ENCODE results near the gene PLET1.

PLET1 gene

DNA sequence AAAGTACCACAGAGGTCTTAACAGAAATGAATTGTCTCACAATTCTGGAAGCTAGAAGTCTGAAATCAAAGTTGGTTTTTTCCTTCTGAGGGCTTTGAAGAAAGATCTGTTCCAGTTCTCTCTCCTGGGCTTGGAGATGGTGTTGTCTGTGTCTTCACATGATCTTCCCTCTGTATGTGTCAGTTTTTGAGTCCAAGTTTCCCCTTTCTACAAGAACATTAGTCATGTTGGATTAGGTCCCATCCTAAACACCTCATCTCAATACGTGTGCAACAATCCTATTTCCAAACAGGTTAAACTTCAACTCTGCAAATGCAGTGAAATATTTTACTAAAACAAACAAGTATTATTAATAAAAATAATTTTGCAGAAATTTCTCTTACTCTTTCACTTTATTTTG lies 37.5 kb downstream of the PLET1 start:
- Histone ChIP-seq H3K27me3 (ENCODE audit: insufficient read depth, poor library complexity, severe bottlenecking) (no peaks in the 10 kb centered on the region), H3K27ac (replicated peaks) (no peak overlapping the region), H3K4me3 (replicated peaks; ENCODE audit: insufficient read depth, low read length) (no peak overlapping the region)
- no peak for TF ChIP-seq SPI1 (IDR thresholded peaks at IDR 0.05; ENCODE audit: borderline replicate concordance, low read depth)
- TF ChIP-seq, protein P1, sequence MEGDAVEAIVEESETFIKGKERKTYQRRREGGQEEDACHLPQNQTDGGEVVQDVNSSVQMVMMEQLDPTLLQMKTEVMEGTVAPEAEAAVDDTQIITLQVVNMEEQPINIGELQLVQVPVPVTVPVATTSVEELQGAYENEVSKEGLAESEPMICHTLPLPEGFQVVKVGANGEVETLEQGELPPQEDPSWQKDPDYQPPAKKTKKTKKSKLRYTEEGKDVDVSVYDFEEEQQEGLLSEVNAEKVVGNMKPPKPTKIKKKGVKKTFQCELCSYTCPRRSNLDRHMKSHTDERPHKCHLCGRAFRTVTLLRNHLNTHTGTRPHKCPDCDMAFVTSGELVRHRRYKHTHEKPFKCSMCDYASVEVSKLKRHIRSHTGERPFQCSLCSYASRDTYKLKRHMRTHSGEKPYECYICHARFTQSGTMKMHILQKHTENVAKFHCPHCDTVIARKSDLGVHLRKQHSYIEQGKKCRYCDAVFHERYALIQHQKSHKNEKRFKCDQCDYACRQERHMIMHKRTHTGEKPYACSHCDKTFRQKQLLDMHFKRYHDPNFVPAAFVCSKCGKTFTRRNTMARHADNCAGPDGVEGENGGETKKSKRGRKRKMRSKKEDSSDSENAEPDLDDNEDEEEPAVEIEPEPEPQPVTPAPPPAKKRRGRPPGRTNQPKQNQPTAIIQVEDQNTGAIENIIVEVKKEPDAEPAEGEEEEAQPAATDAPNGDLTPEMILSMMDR (IDR thresholded peaks at IDR 0.05; ENCODE audit: insufficient read depth, low read length): no peak
- TF ChIP-seq, protein P2, sequence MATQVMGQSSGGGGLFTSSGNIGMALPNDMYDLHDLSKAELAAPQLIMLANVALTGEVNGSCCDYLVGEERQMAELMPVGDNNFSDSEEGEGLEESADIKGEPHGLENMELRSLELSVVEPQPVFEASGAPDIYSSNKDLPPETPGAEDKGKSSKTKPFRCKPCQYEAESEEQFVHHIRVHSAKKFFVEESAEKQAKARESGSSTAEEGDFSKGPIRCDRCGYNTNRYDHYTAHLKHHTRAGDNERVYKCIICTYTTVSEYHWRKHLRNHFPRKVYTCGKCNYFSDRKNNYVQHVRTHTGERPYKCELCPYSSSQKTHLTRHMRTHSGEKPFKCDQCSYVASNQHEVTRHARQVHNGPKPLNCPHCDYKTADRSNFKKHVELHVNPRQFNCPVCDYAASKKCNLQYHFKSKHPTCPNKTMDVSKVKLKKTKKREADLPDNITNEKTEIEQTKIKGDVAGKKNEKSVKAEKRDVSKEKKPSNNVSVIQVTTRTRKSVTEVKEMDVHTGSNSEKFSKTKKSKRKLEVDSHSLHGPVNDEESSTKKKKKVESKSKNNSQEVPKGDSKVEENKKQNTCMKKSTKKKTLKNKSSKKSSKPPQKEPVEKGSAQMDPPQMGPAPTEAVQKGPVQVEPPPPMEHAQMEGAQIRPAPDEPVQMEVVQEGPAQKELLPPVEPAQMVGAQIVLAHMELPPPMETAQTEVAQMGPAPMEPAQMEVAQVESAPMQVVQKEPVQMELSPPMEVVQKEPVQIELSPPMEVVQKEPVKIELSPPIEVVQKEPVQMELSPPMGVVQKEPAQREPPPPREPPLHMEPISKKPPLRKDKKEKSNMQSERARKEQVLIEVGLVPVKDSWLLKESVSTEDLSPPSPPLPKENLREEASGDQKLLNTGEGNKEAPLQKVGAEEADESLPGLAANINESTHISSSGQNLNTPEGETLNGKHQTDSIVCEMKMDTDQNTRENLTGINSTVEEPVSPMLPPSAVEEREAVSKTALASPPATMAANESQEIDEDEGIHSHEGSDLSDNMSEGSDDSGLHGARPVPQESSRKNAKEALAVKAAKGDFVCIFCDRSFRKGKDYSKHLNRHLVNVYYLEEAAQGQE (IDR thresholded peaks at IDR 0.05; ENCODE audit: insufficient replicate concordance, low read depth): no peak
- TF ChIP-seq POLR2AphosphoS5 (IDR thresholded peaks at IDR 0.05; ENCODE audit: low read depth): no peak
- no peak for TF ChIP-seq GABPA (IDR thresholded peaks at IDR 0.05; ENCODE audit: low read depth)
- no peak for DNase-seq (ENCODE audit: low read depth in 1 of 2, low spot score in 1 of 2)

DNA sequence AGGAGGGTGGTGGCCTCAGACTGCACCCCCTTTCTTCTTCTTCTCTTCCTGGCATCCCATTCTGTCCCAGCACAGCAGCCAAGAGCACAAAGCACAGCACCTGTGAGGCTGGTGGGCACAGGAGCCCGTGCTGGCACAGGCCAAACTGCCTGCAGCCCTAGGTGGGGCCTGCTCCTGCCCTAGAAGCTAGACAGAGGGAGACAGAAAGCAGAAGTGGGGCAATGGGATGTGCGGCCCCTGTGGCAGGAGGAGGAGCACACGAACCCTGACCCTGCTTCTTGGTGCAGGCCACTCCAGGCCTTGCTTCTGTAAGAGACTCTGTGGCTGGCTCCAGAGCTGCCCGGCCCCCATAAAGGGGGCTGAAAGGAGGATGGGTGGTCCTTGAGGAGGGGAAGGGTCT lies 38.4 kb downstream of the PLET1 start:
- DNase-seq (ENCODE audit: low read depth in 1 of 2, low spot score in 1 of 2): peak in 1 of 2 experiments; percentile 54
- no peaks in the 10 kb centered on the region for H3K27me3 ChIP-seq (ENCODE audit: insufficient read depth, poor library complexity, severe bottlenecking)
- no peak overlapping the region for H3K27ac ChIP-seq (replicated peaks)
- H3K4me3 ChIP-seq (replicated peaks; ENCODE audit: insufficient read depth, low read length): no peak overlapping the region
- TF ChIP-seq SPI1 (IDR thresholded peaks at IDR 0.05; ENCODE audit: borderline replicate concordance, low read depth) (peak; percentile 80; the same call in 1 of the 2 replicates), POLR2AphosphoS5 (IDR thresholded peaks at IDR 0.05; ENCODE audit: low read depth) (no peak), GABPA (IDR thresholded peaks at IDR 0.05; ENCODE audit: low read depth) (no peak)
- TF ChIP-seq, protein P1 (IDR thresholded peaks at IDR 0.05; ENCODE audit: insufficient read depth, low read length): no peak
- TF ChIP-seq, protein P2 (IDR thresholded peaks at IDR 0.05; ENCODE audit: insufficient replicate concordance, low read depth): no peak

DNA sequence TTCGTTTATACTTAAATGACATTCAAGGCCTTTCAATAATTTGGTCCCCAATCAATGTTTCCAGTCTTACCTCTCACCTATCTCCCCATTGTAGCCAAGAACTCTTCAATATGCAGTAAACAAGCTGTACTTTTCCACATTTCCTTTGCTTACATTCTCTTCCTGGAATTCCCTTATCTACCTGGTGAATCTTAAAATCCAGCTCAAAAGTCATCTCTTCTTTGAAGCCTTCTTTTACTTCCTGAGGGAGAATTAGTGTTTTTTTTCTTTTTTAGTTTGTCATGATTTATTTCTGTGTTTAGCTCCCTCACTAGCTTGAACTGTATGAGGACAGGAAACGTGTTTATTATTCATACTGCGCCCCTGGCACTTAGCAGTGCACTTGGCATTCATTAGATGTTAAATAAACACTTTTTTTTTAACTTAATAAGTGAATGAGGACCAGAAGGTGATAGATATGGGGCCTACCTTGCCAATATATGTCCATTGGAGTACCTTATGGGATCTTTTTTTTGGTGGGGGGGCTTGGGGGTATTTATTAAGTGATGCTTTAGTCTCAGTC lies 39.3 kb downstream of the PLET1 start:
- no peak overlapping the region for H3K4me3 ChIP-seq (replicated peaks; ENCODE audit: insufficient read depth, low read length)
- DNase-seq (ENCODE audit: low read depth in 1 of 2, low spot score in 1 of 2): no peak
- H3K27me3 ChIP-seq (ENCODE audit: insufficient read depth, poor library complexity, severe bottlenecking): no peaks in the 10 kb centered on the region
- TF ChIP-seq, protein P1 (IDR thresholded peaks at IDR 0.05; ENCODE audit: insufficient read depth, low read length): no peak
- TF ChIP-seq GABPA (IDR thresholded peaks at IDR 0.05; ENCODE audit: low read depth): no peak
- TF ChIP-seq SPI1 (IDR thresholded peaks at IDR 0.05; ENCODE audit: borderline replicate concordance, low read depth): no peak
- TF ChIP-seq, protein P2 (IDR thresholded peaks at IDR 0.05; ENCODE audit: insufficient replicate concordance, low read depth): no peak
- TF ChIP-seq POLR2AphosphoS5 (IDR thresholded peaks at IDR 0.05; ENCODE audit: low read depth): no peak
- no peak overlapping the region for H3K27ac ChIP-seq (replicated peaks)

Data from HL-60 (cell line).